Stimulated activated naive CD8-positive, alpha-beta T cell treated with anti-CD3 and anti-CD28 coated beads, Interleukin-15, amount 100 ng/mL, for 72 hours (primary cell): ENCODE results near the gene PDIA5.

ENCODE experiments used
- ATAC-seq: fragments of 150-1000 bp; cut with Tn5 transposase; 2 replicates; pipeline ENCODE4 v1.10.0; 2021; ENCODE audit warnings: mild to moderate bottlenecking, moderate library complexity
- DNase-seq, 2 donors: peaks; one replicate each; pipeline ENCODE4 v3.0.0; 2021 to 2022
- H3K27ac Mint-ChIP-seq, 2 donors: one replicate each; pipeline ENCODE4 v1.8.0; 2022; ENCODE audit warnings: mild to moderate bottlenecking in 2 of 2, mixed read lengths in 2 of 2, moderate library complexity in 2 of 2
- H3K27me3 Mint-ChIP-seq: one replicate; pipeline ENCODE4 v1.8.0; 2022; ENCODE audit warnings: mixed read lengths
- H3K4me1 Mint-ChIP-seq: one replicate; pipeline ENCODE4 v1.8.0; 2022; ENCODE audit warnings: mild to moderate bottlenecking, mixed read lengths
- H3K4me3 Mint-ChIP-seq, 2 donors: one replicate each; pipeline ENCODE4 v1.8.0; 2022; ENCODE audit warnings: mild to moderate bottlenecking in 2 of 2, mixed read lengths in 2 of 2, moderate library complexity in 1 of 2
- H3K9me3 Mint-ChIP-seq, 2 donors: one replicate each; pipeline ENCODE4 v1.8.0; 2022; ENCODE audit warnings: mixed read lengths in 2 of 2

Gene PDIA5

DNA sequence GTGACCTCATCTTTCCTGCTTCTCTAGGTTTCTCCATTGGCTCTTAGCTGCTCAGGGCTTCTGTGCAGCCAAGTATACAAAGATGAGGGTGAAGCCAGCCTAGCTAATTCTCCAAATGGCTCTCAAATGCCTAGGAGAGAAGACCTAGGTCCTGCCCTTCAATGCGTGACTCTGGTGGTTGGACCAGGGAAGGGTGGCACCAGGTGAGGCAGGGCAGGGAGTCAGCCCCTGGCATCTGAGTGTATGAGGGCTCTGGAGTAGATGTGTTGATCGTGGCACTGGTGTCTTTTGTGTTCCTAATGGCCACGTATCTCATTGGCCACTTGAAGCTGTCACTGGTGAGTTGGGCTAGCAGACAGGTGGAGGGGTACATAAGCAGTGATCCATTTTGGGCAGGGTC is 59.8 kb downstream of the PDIA5 start:
- Mint-ChIP-seq H3K4me1 (no peaks in the 10 kb centered on the region), H3K27ac (no peak overlapping the region), H3K9me3 (no peaks in the 10 kb centered on the region), H3K27me3 (no peaks in the 10 kb centered on the region), H3K4me3 (no peak overlapping the region)
- DNase-seq = no peak
- no peak for ATAC-seq

DNA sequence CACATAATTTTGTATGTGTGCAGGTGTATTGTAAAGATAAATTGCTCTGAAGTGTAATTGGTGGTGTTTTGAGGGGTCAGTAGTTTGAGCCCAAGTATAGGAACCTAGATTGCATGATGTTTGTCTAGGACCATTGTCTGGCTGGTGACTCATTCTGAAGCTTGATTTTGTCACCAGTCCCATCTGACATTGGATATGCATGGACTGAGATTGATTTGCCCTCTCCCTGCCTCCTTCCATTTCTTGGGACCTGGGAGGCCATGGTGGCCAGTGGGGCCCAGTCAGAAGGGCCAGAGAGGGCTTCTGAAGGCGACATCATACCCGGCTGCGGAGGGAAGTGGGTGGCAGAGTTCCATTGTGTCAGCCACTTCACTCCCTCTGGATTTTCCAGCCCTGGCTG is 62.3 kb downstream of the PDIA5 start:
- no peak for ATAC-seq
- Mint-ChIP-seq H3K4me1 (no peaks in the 10 kb centered on the region), H3K4me3 (no peak overlapping the region), H3K9me3 (no peaks in the 10 kb centered on the region), H3K27ac (peak overlapping the region in 1 of 2 donors; percentile 13), H3K27me3 (no peaks in the 10 kb centered on the region)
- no peak for DNase-seq

DNA sequence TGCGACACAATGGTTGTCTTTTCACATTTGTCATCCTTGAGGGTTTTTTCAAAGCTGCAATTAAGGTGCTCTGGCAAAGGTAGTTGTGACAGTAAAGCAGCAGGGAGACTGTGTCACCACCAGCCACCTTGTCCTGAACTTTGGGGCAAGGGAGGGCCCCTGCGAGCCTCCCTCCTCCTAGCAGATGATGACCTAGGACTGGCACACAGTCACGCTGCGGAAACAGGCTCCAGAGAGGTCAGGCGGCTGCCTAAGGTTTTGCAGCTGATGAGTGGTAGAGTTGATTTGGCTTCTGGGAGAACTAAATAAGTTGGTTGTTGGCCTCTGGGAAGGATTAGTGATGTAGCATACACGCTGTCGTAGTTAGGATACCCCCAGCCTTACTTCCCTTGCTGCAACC is 62.7 kb downstream of the PDIA5 start:
- no peaks in the 10 kb centered on the region for H3K27me3 Mint-ChIP-seq
- no peaks in the 10 kb centered on the region for H3K9me3 Mint-ChIP-seq
- no peaks in the 10 kb centered on the region for H3K4me1 Mint-ChIP-seq
- DNase-seq = no peak
- peak overlapping the region in 1 of 2 donors; percentile 13 for H3K27ac Mint-ChIP-seq
- no peak for ATAC-seq
- no peak overlapping the region for H3K4me3 Mint-ChIP-seq

- ATAC-seq (no peak), DNase-seq (no peak)
- no peak overlapping the region for H3K27ac Mint-ChIP-seq
- no peaks in the 10 kb centered on the region for H3K9me3 Mint-ChIP-seq
- H3K4me1 Mint-ChIP-seq = no peaks in the 10 kb centered on the region
- no peaks in the 10 kb centered on the region for H3K27me3 Mint-ChIP-seq
- no peak overlapping the region for H3K4me3 Mint-ChIP-seq
Observed at GRCh38 chr3:123130079-123130750, 63.4 kb downstream of the PDIA5 start.

DNA sequence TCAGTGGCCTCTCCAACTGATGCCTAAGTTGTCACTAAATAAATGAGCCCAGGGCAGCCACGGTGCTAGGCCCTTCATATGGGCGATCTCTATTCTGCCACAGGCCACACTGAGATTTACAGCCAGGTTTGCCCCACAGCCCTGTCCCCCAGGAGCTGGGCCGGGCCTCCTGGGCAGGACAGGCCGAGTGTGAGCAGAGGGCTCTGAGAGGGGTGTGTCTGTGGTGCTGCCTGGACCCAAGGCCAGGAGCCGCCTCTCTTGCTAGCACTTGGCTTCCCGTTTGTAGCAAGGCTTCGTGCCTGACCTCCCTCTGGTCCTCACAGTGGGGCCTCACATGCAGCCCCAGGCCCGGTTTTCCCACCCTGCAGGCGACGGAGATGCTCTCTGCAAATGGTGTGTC is 67.8 kb downstream of the PDIA5 start:
- Mint-ChIP-seq H3K4me3 (no peak overlapping the region), H3K4me1 (no peaks in the 10 kb centered on the region), H3K27ac (no peak overlapping the region), H3K9me3 (no peaks in the 10 kb centered on the region), H3K27me3 (no peaks in the 10 kb centered on the region)
- DNase-seq (no peak), ATAC-seq (no peak)

DNA sequence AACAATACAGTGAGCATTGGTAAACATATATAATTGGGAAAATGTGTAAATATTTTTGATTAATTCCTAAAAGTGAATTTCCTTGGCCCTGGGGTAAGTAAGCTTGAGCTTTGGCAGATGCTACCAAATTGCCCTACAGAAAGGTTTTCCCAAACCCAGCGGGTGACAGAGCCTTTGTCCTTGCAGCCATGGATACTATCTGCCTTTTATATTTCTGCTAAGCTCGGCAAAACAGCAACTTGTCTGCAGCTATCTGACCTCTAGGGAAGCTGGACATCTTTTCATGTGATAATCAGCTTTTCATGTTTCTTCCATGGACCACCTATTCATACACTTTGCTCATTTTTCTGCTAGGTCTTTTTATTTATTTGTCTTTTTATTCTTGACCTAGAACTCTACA is 70.2 kb downstream of the PDIA5 start:
- Mint-ChIP-seq H3K9me3 (no peaks in the 10 kb centered on the region), H3K4me1 (no peaks in the 10 kb centered on the region), H3K4me3 (no peak overlapping the region), H3K27ac (no peak overlapping the region), H3K27me3 (no peaks in the 10 kb centered on the region)
- DNase-seq = no peak
- ATAC-seq = no peak

DNA sequence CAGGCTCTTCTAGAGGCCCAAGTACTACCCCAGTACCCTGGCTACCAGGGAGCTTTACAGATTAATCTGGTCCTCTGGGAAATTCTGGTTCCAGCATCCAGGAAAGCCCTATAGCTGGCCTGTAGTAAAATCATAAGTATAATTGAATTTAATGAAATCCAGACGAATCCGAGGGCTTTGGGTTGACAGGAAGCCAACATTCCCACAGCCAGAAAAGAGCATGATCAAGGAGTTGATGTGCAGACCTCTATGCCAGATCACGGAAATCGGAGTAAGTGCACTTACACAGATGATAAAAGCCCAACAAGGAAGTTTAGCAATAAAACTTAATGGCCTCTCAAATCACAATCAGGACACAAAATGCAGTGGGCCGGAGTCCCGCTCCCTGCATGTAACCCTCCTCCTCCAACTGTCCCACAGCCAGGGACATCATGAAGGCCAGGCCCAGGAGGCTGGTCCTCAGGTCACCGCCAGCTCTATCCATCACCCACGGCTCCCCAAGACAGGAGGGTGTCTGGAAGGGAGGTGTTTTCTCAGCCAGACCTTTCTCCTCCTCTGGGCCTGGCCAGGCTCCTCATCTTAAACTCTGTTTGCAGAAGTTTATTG is 72.1 kb downstream of the PDIA5 start:
- Mint-ChIP-seq H3K4me3 (no peak overlapping the region), H3K9me3 (no peaks in the 10 kb centered on the region), H3K27me3 (no peaks in the 10 kb centered on the region), H3K4me1 (no peaks in the 10 kb centered on the region), H3K27ac (no peak overlapping the region)
- DNase-seq = no peak
- no peak for ATAC-seq

- Mint-ChIP-seq H3K27me3 (no peaks in the 10 kb centered on the region), H3K4me3 (no peak overlapping the region), H3K4me1 (no peaks in the 10 kb centered on the region), H3K27ac (peak overlapping the region; percentile 2 to 77), H3K9me3 (no peaks in the 10 kb centered on the region)
- ATAC-seq (no peak), DNase-seq (no peak)
Observed at GRCh38 chr3:123139522-123139921, 72.7 kb downstream of the PDIA5 start.

DNA sequence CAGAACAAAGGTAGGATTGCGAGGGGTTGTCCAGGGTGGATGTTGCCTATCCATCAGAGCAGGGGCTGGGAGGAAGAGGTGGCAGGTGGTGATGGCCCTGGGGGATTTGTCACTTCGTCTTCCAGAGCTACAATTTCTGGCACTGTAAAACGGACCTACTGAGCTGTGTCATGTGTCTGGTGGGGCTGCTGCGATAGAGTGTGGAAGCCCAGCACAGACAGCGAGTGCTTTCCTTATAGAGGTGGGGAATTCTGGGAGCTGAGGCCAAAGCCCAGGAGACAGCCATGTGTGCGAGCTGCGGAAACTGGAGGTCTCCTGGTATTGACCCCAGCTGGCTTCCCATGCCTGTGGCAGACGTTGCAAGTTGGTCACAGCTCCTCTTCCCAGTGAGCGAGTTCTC is 73.7 kb downstream of the PDIA5 start:
- no peaks in the 10 kb centered on the region for H3K4me1 Mint-ChIP-seq
- H3K27me3 Mint-ChIP-seq = no peaks in the 10 kb centered on the region
- H3K9me3 Mint-ChIP-seq = no peaks in the 10 kb centered on the region
- ATAC-seq (no peak), DNase-seq (no peak)
- no peak overlapping the region for H3K27ac Mint-ChIP-seq
- no peak overlapping the region for H3K4me3 Mint-ChIP-seq

- no peak for DNase-seq
- Mint-ChIP-seq H3K4me1 (no peaks in the 10 kb centered on the region), H3K9me3 (no peaks in the 10 kb centered on the region), H3K27me3 (no peaks in the 10 kb centered on the region), H3K4me3 (no peak overlapping the region), H3K27ac (no peak overlapping the region)
- no peak for ATAC-seq
Observed at GRCh38 chr3:123141276-123141675, 74.5 kb downstream of the PDIA5 start.

- no peaks in the 10 kb centered on the region for H3K27me3 Mint-ChIP-seq
- no peaks in the 10 kb centered on the region for H3K9me3 Mint-ChIP-seq
- DNase-seq = no peak
- no peak for ATAC-seq
- no peak overlapping the region for H3K4me3 Mint-ChIP-seq
- peak overlapping the region in 1 of 2 donors; percentile 23 for H3K27ac Mint-ChIP-seq
- H3K4me1 Mint-ChIP-seq = no peaks in the 10 kb centered on the region
Observed at GRCh38 chr3:123143669-123144411, 77.0 kb downstream of the PDIA5 start.

GRCh38 chr3:123147754-123148535 is 81.1 kb downstream of the PDIA5 start:
- Mint-ChIP-seq H3K4me1 (no peaks in the 10 kb centered on the region), H3K27ac (no peak overlapping the region), H3K4me3 (no peak overlapping the region), H3K27me3 (no peaks in the 10 kb centered on the region), H3K9me3 (peaks cover 5 to 15% of the 10 kb centered on the region in 2 donors)
- no peak for ATAC-seq
- no peak for DNase-seq

DNA sequence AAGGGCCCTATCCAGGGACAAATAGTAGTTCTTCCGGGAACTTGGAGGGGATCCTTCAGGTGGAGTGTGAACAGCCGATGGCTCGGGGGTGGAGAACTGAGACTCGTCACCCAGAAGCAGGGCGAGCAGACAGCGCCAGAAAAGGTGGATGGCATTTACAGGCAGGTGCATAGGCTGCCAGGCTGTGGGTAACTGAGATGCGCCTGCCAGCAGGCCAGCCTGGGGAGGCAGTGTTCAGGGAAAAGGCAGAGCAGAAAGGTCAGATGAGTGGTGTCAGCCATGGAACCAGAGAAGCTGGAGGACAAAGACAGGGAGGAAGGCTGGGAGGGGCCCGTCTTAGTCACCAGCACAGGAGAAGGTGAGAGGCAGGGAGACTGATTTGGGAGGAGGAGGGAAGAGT is 81.9 kb downstream of the PDIA5 start:
- peak overlapping the region in 1 of 2 donors; percentile 13 for H3K27ac Mint-ChIP-seq
- DNase-seq (no peak), ATAC-seq (no peak)
- no peaks in the 10 kb centered on the region for H3K27me3 Mint-ChIP-seq
- peaks cover 5 to 15% of the 10 kb centered on the region in 2 donors for H3K9me3 Mint-ChIP-seq
- H3K4me3 Mint-ChIP-seq = no peak overlapping the region
- no peaks in the 10 kb centered on the region for H3K4me1 Mint-ChIP-seq

- H3K4me1 Mint-ChIP-seq = no peaks in the 10 kb centered on the region
- peaks cover 5 to 15% of the 10 kb centered on the region in 2 donors for H3K9me3 Mint-ChIP-seq
- H3K27me3 Mint-ChIP-seq = no peaks in the 10 kb centered on the region
- H3K27ac Mint-ChIP-seq = no peak overlapping the region
- DNase-seq (no peak), ATAC-seq (no peak)
- H3K4me3 Mint-ChIP-seq = no peak overlapping the region
Observed at GRCh38 chr3:123149525-123149924, 82.7 kb downstream of the PDIA5 start.

DNA sequence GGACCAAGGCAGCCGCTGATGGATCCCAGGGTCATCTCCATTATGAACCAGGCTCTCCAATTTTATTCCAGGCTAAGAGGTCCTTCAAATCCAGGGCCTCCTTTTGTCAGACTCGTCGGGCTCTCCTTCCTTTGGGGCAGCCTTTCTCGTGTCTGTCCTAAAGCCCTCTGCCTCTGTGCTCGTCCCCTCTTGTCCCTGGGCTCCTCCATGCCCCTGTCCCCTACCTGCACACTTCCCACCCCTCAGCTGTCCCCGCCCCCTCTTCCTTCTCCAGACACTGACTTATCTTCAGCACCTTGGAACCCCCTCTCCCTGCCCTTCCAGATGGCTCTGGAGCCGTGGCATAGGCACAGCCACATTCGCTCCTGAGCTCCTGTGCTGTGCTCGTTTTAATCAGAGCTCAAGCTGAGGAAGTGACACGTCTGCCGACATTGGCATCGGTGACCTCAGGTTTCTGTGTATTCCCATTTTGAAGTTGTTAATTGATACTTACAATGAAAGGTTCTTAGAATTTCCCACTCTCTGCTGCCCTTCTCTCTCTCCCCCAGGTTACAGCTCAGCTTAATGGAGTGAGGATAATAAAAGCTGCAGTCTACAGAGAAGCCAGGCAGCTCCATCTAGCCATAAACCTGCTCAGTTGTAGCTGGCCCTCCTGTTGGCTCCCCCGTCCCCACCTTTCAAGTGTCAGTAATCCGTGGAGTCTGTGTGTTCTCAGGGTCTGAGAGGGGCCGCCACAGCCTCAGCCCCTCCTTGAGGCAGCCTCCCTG is 83.8 kb downstream of the PDIA5 start:
- H3K27ac Mint-ChIP-seq = peak overlapping the region in 1 of 2 donors; percentile 85
- ATAC-seq = no peak
- peaks cover 5 to 15% of the 10 kb centered on the region in 2 donors for H3K9me3 Mint-ChIP-seq

More for the DNA sequence above, 83.8 kb downstream of the PDIA5 start:
- Mint-ChIP-seq H3K4me3 (no peak overlapping the region), H3K27me3 (no peaks in the 10 kb centered on the region), H3K4me1 (no peaks in the 10 kb centered on the region)
- DNase-seq = no peak
